Gastroesophageal sphincter (tissue), 4 donors: Measurements from ENCODE around the gene AUTS2. TPM values are rescaled to one million over a fixed set of nuclear protein-coding genes. Genes with fewer than 3 reads are reported as not detected.

Experiments used
- ATAC-seq: fragments of 150-250 bp; one replicate; pipeline ENCODE4 v1.9.1; 2016; ENCODE audit warnings: mild to moderate bottlenecking, moderate library complexity
- H3K27ac ChIP-seq, 4 donors: fragments of 200-600 bp; sonication (generic) in 3 of 4; 1 replicate in 3 of 4; 2 replicates in 1 of 4; pipeline ENCODE4 v1.5.1; 2016 to 2019
- H3K27me3 ChIP-seq: fragments of 200-600 bp; sonication (generic); one replicate; pipeline ENCODE4 v1.5.1; 2019
- H3K36me3 ChIP-seq, 2 donors: fragments of 200-600 bp; sonication (generic); one replicate each; pipeline ENCODE4 v1.5.1; 2019; ENCODE audit warnings: control low read depth in 1 of 2
- H3K4me1 ChIP-seq, 3 donors: fragments of 200-600 bp; sonication (generic); 1 replicate in 2 of 3; 2 replicates in 1 of 3; pipeline ENCODE4 v1.5.1; 2016 to 2019; ENCODE audit warnings: control low read depth in 2 of 3
- H3K4me3 ChIP-seq, 2 donors: fragments of 200-600 bp; sonication (generic); one replicate each; pipeline ENCODE4 v1.5.1; 2019; ENCODE audit warnings: mild to moderate bottlenecking in 1 of 2, moderate library complexity in 1 of 2
- H3K9me3 ChIP-seq, 3 donors: fragments of 200-600 bp; sonication (generic); one replicate each; pipeline ENCODE4 v1.5.1; 2017 to 2019; ENCODE audit warnings: control low read depth in 2 of 3
- EP300 ChIP-seq: sonication (generic); formaldehyde crosslinking; IDR thresholded peaks from one replicate; pipeline ENCODE4 v1.6.1; 2017; ENCODE audit warnings: antibody characterized with exemption, mild to moderate bottlenecking
- POLR2A ChIP-seq, 2 donors: fragments of 450-650 bp; IDR thresholded peaks; one replicate each; pipeline ENCODE4 v1.6.1; 2017; ENCODE audit warnings: antibody characterized with exemption in 2 of 2, mild to moderate bottlenecking in 2 of 2, moderate library complexity in 1 of 2
- POLR2AphosphoS5 ChIP-seq: sonication (generic); formaldehyde crosslinking; IDR thresholded peaks from one replicate; pipeline ENCODE4 v1.6.1; 2017; ENCODE audit warnings: antibody characterized with exemption
- WGBS, 2 donors: methylation state at CpG; one replicate each; pipeline ENCODE4 v1.1.5; 2018; ENCODE audit warnings: low coverage in 1 of 2; 5-methylcytosine and 5-hydroxymethylcytosine counted together
- total RNA-seq, 4 donors: library from RNA; depleted of rRNA; stranded (reverse); fragments of >200 nt; gene quantifications; one replicate each; pipeline ENCODE4 v1.1.0, GENCODE V29; 2016
- TF ChIP-seq, protein P1 (sequence below), 4 experiments: fragments of 200-600 bp in 2 of 4; fragments of 450-650 bp in 2 of 4; sonication (generic) in 1 of 4; IDR thresholded peaks; one replicate each; pipeline ENCODE4 v1.5.1; 2017 to 2019; ENCODE audit warnings: antibody characterized with exemption in 4 of 4, mild to moderate bottlenecking in 2 of 4, moderate library complexity in 2 of 4

Gene AUTS2
- total RNA-seq, 4 donors from 2014 or later = 12.2 to 48.7 (median 44.1) TPM

DNA sequence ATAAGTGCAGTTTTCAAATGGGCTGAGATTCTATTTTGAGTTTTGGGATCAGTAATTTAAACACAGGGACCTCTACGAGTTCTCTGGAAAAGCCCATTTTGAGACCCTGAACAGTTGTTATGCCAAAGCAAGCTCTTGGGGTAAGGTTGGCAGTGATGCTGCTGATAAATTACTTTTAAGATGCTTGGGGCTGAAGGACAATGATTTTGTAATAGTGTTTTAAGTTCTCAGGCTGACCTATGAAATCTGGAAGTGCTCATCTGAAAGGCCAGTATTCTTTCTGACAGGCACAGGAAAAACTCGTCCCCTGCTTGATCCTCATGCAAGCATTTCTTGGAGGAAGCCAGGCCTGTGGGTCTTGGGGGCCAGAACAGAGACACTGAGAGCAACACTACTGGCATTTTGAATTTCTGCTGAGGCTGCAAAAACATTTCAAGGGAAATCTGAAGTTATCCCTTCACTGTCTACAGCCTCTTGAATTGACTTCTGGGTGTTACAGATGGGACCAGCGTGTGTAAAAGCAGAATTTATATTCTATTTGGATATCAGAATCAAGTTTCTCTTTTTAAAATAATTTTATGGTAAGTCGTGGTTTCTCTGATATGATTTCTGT, 79.7 kb downstream of the AUTS2 start:
- Histone ChIP-seq H3K4me1 (peaks cover 3 to 79% (median 5%) of the 10 kb centered on the region in 3 donors), H3K9me3 (no peaks in the 10 kb centered on the region), H3K27me3 (no peaks in the 10 kb centered on the region), H3K27ac (peak overlapping the region in 2 of 4 donors; percentile 40 to 53), H3K4me3 (no peak overlapping the region), H3K36me3 (no peaks in the 10 kb centered on the region)
- ATAC-seq = no peak
- TF ChIP-seq EP300 = no peak
- 41 to 48% methylated on average over 4 of the region's 4 CpGs for WGBS, 2 donors

DNA sequence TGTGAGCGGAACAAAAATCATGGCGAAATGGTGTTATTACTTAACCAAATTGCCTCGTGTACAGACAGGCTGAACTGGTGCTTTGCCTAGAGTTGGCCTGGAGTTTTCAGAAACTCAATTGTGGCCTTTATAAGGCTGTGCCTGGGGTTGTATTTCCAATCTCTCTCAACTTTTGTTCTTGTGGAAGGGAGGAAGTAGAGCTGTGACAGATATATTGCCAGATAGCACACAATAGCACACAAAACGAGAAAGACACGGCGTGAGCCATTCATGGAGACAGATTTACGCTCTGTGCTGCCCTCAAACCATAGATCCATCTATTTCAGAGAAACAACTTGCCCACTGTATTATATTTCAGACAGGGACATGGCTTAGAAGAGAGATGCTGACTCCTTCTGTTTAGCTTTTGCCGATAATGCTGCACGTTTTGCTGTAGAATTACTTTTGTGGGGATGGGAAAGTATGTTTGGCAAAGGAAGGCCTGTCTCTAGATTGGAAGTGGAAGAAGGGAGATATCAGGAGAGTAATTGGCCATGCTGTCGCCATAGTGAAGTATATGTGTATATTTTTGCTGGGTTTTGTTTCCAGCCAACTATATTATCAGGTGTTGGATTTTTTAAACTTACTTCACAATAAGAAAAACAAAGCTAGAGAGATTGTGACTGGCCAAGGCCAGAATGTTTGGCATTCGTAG, 80.4 kb downstream of the AUTS2 start:
- H3K9me3 ChIP-seq = no peaks in the 10 kb centered on the region
- H3K27ac ChIP-seq = peak overlapping the region in 3 of 4 donors; percentile 7 to 53 (median 40)
- no peaks in the 10 kb centered on the region for H3K27me3 ChIP-seq
- TF ChIP-seq POLR2AphosphoS5 (no peak), POLR2A (IDR thresholded peaks at IDR 0.05) (no peak), EP300 (no peak)
- TF ChIP-seq, protein P1, sequence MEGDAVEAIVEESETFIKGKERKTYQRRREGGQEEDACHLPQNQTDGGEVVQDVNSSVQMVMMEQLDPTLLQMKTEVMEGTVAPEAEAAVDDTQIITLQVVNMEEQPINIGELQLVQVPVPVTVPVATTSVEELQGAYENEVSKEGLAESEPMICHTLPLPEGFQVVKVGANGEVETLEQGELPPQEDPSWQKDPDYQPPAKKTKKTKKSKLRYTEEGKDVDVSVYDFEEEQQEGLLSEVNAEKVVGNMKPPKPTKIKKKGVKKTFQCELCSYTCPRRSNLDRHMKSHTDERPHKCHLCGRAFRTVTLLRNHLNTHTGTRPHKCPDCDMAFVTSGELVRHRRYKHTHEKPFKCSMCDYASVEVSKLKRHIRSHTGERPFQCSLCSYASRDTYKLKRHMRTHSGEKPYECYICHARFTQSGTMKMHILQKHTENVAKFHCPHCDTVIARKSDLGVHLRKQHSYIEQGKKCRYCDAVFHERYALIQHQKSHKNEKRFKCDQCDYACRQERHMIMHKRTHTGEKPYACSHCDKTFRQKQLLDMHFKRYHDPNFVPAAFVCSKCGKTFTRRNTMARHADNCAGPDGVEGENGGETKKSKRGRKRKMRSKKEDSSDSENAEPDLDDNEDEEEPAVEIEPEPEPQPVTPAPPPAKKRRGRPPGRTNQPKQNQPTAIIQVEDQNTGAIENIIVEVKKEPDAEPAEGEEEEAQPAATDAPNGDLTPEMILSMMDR (IDR thresholded peaks at IDR 0.05) = no peak
- peaks cover 0 to 76% (median 5%) of the 10 kb centered on the region in 3 donors for H3K4me1 ChIP-seq
- WGBS, 2 donors = 52 to 80% methylated on average over 9 to 11 of the region's 11 CpGs
- no peak overlapping the region for H3K4me3 ChIP-seq
- no peak for ATAC-seq
- no peaks in the 10 kb centered on the region for H3K36me3 ChIP-seq

- Histone ChIP-seq H3K36me3 (no peaks in the 10 kb centered on the region), H3K27ac (no peak overlapping the region), H3K9me3 (no peaks in the 10 kb centered on the region), H3K4me1 (peaks cover 3 to 67% (median 5%) of the 10 kb centered on the region in 3 donors), H3K4me3 (no peak overlapping the region), H3K27me3 (no peaks in the 10 kb centered on the region)
- no peak for ATAC-seq
- TF ChIP-seq, protein P1 (IDR thresholded peaks at IDR 0.05) = no peak
- TF ChIP-seq EP300 = no peak
- TF ChIP-seq POLR2A (IDR thresholded peaks at IDR 0.05) = no peak
- WGBS, 2 donors = 50 to 63% methylated on average over 3 of the region's 3 CpGs
These were observed 82.9 kb downstream of the AUTS2 start for GRCh38 chr7:69681181-69681580.

GRCh38 chr7:69682518-69682917, 84.2 kb downstream of the AUTS2 start:
- H3K4me3 ChIP-seq = no peak overlapping the region
- peaks cover 3 to 57% (median 5%) of the 10 kb centered on the region in 3 donors for H3K4me1 ChIP-seq
- 60 to 76% methylated on average over 1 to 2 of the region's 4 CpGs for WGBS, 2 donors
- ATAC-seq = no peak
- no peaks in the 10 kb centered on the region for H3K27me3 ChIP-seq
- H3K9me3 ChIP-seq = no peaks in the 10 kb centered on the region
- no peaks in the 10 kb centered on the region for H3K36me3 ChIP-seq
- H3K27ac ChIP-seq = no peak overlapping the region
- TF ChIP-seq POLR2AphosphoS5 = no peak
- no peak for TF ChIP-seq EP300
- TF ChIP-seq, protein P1 (IDR thresholded peaks at IDR 0.05) = no peak
- TF ChIP-seq POLR2A (IDR thresholded peaks at IDR 0.05) = no peak

GRCh38 chr7:69683002-69683401, 84.7 kb downstream of the AUTS2 start:
- H3K27me3 ChIP-seq = no peaks in the 10 kb centered on the region
- 77 to 88% methylated on average over 6 to 8 of the region's 8 CpGs for WGBS, 2 donors
- H3K27ac ChIP-seq = no peak overlapping the region
- no peak for ATAC-seq
- H3K4me3 ChIP-seq = no peak overlapping the region
- no peak for TF ChIP-seq POLR2AphosphoS5
- H3K36me3 ChIP-seq = no peaks in the 10 kb centered on the region
- H3K9me3 ChIP-seq = no peaks in the 10 kb centered on the region
- H3K4me1 ChIP-seq = peaks cover 1 to 57% (median 3%) of the 10 kb centered on the region in 3 donors
